DMS153 treated with DMSO at 0.1 percent for 48 hours (cell line): ENCODE results near the gene DSTN.

Experiments used
- DNase-seq: peaks from one replicate; lab custom pipeline; 2025; ENCODE audit not compliant: unreplicated experiment; lab: John Stamatoyannopoulos, UW

The DSTN gene

DNA sequence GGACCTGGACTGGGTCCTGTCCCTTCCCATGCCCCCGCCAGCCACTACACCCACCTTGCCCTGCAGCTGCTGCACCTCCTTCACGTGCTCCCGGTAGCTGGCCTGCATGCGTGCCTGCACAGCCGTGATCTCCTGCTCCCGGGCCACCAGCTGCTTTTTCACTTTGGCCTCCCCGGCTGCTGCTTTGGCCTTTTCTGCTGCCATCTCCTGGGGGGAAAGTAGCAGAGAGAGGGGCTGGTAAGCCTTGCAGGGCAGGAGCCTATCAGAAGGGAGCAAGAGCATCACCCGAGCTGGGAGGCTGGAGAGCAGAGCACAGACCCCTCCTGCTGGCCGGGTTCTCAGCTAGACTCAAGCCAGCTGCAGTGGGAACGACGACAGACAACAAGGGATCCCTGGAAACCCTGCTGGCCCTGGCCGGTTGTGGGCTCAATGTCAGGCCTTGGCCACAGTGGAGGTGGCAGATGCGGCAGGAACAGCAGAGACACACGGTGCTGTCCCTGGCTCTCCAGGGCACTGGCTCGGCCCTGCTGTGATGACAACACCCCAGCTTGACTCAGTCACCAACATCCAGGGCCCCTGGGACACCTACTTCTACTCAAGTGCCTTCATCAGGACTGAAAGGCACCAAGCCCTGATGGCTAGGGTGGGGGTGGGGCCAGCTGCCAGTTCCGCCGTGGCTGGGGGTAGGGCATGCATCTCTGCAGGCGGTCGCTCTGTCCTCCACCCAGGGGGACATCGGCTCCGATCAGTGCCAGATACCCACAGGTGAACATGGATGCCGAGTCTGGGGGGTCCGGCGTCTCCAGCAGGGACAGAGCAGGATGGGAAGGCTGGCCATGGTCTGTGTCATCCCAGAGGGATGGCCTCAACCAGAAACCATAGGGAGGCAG, 66.9 kb downstream of the DSTN start:
- no peak for DNase-seq

DNA sequence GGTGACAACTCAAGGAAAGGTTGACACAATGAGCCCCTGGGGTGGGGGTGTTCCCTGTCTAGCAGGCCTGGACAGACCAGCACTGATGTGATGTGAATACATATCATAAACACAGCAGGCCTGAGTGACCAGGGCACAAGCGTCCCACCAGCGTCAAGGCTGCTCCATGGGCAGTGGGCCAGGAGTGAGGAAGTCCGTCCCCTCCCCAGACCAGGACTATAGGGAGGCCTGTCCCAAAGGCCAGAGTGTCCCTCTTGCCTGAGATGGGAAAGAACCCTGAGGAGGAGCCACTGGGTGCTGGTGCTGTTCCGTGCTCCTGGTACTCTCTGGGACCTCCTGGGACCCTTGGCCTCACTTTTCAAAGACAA, 67.5 kb downstream of the DSTN start:
- DNase-seq: no peak

DNA sequence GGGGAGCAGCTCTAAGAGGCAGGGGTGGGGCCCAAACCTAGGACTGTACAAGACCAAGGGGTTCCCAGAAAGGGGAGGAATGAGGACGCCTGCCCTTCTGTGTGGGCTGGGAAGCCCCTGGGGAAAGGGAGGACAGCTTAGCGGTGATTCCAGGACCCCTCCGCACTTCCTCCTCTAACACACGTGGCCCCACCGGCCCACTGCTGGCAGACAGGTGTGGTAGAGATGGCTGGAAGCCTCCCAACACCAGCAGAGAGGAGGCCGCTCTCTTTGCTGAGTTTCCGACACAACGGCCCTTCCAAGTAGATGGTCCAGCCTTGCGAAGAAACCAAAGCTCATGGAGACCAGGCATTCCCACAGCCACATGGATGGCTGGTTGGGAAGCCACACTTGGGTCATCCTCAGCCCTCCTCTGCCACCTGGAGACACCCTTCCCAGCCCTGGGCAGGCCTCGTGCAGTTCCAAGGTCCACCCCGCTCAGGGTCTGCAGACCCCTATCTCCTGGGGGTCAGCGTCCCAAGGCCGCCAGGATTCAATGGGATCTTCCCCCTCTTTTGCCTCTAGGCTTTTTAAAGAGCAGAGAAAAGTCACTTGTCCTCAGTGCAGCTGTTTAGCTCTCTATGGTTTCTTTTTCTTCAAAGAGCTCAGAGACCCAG, 68.2 kb downstream of the DSTN start:
- DNase-seq: no peak

DNA sequence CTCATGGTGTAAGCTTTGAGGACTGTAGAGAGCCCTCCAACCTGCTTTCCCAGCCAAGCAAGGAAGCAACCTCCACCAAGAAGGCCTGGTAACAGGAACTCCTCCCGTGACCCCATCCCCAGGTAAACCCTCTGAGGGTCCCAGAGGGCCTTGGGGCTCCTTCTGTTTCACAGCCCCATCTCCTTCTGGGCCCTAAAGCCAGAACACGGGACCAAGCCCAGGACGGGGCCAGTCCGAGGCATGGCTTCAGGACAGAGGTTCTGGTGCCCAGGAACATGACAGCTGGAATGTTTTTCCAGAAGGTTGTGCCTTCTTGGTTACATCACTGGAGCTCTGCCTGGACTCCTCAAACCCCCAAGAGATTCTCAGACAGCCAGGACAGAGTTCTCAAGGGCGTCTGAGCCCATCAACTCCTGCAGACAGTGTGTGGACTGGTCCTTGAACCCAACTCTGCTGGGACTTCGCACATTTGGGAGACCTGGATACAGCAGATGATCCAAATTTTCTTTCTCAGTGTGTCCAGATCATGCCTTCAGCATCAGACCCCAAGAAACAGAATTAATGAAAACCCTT, 69.0 kb downstream of the DSTN start:
- DNase-seq: no peak

DNA sequence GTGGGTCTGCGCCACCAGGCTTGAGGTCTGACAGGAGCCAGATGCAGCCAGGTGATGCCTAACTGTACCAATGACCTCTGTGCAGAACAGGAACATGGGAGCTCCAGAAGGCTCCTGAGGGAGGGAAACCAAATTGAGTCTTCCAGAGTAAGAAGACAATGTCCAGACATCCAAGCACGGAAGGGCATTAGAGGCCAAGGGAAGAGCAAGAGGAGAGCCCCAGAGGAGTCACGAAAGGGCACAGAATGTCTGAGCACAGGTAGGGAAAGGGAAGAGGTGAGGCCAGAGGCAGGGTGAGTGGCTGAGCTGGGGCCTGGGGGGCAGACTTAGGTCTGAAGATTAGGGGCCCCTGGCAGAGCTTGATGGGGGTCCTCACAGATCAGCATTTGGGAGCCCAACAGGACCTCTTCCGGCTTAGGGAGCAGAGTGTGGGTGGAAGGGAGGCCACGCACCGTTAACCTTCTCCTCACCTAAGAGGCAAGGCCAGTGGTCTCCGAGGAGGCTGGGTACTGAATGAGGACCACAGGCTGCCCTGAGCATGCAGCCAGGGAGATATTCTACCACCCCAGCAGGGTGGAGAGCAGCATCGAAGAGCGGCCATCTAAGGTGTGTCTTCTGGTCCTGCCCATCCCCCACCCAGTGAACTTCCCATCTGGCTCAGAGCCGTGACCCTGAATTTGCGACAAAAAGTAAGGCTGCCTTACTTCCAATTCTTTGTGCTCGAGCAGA, 70.4 kb downstream of the DSTN start:
- DNase-seq: no peak

DNA sequence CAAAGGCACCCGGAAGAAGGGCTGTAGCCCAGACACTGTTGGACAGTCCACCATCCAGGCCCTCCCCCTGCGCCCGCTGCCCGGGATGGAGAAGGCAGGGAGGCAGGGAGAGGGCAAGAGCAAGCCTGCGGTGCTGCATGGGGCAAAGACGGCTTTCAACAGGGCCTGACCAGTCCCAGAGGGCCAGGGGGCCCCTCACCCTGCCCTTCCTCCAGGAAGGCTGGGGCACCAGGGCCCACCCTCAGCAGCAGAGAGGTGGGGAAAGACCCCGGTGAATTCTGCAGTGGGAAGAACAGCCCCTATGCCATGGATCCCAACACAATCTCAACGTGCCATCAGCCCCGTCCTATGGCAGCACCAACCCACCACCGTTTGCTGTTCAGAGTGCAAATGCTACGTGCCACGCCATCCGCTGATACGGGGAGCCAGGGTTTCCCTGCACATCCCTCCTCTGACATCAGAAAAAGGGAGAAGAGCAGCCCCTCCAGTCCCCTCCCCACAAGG, 71.1 kb downstream of the DSTN start:
- DNase-seq: no peak

DNA sequence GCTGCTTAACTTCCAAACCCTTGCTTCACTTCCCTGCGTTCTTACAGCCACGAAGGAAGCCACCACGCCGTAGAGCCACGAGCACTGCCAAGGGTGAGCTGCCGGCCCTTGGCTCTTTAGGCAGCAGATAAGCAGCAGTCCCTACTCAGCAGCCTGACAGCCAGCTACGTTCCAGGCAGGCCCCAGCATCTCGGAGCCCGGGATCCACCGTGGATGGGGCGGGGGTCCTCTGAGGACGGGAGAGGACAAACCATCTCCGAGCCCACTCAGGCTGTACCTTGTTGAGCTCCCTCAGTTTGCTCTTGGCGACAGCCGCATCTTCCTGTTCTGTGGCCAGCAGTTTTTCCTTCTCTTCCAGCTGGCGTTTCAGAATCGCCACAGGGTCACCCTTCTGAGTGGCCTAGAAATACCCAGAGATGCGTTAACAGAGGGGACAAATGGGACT, 71.7 kb downstream of the DSTN start:
- DNase-seq: no peak

DNA sequence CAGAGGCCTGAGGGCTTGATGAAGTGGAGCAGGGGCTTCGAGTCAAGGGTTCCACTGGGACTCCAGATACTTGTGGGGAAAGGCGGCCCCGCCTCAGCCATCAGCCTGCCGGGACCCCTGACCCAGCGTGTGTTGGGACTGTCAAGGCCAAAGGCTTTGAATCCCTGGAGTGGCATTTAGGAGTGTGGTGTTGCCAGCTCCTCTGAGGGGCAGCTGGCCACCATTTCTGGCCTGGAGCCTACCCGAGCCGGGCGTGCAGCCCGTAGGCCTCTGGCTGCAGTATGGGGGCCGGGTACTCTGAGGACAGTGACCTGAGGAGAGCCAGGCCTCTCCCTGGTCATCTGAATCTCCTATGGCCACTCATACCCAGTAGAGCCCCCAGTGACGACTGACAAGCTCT, 72.1 kb downstream of the DSTN start:
- no peak for DNase-seq

DNA sequence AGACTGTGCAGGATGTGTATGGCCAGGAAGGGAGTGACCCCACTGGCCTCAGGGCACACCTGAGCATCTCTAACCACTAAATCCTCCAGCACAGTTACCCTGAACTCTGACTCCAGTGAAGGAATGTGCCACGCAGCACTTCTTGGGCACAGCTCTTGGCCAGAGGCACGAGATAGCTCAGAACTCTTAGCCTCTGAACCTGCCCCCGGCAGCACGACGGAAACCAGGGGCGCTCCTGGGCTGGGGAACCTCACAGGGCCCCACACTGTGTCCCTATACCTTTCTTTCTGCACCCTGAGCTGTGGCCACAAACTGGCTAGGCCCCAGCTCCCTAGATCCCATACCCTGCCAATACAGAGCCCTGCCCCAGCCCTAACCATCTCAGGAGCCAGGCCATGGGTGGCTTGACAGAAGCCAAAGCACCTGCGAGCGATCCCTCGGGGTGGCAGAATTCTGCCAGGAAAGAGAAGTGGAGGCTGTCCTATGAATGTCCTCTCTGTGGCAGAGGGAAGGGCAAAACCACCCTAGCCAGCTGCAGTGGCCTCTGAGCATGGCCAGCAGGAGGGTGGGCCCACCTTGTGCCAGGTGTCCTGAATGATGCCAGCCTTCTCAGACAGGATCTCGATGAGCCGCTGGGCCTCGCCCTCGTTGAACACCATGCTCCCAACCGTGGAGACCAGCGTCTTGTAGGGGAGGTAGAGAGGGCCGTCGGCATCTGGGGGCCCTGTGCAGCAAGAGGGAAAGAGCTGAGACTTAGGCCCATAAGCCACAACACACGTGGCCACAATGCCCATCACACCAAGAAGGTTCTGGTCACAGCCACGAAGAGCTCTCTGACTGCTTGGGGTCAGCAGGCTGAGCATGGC, 72.8 kb downstream of the DSTN start:
- no peak for DNase-seq

DNA sequence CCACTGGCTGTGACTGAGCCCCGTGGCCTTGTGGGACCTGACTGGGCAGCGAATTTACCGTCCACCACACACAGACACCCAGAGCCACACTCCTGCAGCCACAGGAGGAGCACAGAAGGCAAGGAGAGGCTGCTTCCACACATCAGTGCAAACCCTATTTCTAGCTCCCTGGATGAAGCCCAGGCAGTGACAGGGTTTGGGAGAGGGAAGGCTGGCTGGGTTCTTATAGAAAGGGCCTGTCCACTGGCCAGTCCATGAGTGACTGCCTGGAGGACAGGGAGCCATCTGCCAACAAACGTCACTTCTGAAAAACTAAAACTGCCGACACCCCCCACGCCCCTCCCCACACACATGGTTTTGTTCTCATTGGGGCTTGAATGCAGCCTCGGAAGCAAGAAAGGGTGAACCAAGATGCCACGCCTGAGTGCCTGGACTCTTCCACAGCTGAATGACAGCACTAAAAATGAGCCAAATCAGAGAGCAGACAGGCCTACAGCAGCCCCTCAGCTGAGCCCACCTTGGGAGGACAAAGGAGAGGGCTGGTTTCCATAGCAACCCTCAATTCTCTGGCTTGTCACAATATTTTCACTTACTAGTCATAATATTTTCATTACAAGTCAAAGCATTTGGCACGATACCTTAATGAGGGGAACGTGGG, 73.8 kb downstream of the DSTN start:
- DNase-seq: no peak

DNA sequence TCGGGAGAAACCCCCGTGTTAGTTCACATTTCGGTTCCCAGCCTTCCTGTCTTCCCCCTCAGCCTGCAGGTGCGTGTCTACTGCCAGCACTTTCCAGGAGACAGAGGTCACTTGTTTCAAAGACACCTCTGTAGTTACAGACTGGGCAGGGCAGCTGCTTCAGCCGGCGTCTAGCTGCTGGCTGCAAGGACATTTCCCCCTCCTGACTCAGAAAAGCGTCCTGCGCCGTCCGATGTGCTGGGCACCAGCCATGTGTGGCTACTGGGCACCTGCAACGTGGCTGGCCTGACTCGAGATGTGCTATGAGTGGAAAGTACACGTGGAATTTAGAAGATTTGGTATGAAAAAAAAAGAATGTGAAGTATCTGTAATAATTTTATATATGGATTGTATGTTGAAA, 74.6 kb downstream of the DSTN start:
- no peak for DNase-seq

DNA sequence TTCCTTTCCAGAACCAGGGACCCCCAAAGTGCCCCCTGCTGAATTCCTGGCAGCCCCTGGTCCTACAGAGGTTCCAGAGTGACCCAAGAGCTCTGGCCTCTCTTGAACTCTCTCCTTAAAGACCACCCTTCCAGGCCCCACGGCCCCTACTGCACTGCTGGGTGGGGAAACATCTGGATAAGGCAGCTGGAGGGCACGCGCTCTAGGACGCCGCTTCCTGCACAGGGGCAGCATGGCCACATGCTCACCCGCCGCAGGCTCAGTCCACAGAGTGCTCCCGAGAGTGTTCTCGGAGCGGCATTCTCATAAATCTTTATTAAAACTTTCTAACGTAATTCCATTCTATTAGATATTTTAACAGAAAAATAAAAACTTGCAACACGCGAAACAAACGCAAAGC, 75.1 kb downstream of the DSTN start:
- DNase-seq: no peak

DNA sequence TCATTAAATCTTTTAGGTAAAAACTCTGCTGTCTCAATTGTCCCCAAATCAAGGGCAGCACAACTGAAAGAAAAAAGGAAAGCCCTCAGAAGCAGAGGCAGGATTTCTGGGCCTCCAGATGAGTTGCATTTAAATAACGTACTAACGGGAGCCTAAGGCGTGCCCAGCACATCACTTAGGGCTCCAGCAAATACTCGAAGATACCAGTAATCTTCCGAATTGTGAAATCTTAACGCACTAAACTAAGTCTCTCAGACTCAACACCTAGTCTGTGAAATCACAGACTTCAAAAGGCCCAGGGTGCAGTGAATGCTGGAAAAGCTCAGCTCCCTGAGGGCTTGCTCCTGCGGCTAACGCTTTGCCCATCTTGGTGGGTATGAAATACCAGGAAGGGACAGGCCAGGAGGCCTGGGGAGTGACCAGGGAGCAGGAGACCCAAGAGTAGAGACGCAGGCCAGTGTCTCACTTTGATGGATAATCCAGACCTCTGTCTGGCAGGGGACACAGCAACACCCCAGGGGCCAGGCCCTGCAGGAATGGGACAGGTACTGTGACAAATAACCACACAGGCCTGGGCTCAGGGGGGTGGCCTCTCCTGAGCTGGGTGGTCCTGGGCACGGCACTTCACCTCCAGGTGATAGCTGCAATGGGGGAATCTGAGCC, 75.8 kb downstream of the DSTN start:
- DNase-seq: no peak

DNA sequence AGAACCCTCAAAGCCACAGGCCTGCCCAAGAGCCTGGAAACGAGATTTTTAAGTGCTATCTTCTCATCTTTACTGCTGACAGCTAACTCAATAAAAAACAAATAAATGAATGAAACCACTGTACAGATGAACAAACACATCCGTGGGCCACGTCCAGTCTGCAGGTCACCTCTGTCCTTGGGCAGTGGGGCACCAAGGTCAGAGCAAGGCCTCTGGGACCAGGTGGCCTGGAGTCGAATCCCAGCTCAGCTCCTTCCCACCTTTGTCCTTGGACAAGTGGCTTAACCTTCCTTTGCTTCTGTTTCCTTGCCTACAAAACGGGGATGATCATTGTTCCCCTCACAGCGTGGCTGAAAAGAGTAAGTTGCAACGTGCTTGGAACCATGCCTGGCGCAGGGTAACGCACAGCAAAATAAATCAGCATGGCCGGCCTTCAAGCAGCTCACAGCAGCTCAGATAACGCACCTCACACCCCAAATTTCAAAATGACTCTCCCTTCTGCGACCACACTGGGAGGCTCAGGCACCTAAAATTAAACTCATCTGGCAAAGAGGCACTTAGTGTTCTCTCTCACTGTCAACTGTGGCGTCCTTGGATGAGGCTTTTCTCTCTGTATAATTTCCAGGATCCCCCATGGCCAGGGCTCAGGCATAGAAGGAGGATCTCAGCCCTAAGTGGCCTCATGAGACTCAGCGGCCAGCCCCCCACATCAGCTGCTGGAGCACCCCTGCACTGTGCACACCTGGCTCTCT, 76.5 kb downstream of the DSTN start:
- no peak for DNase-seq

DNA sequence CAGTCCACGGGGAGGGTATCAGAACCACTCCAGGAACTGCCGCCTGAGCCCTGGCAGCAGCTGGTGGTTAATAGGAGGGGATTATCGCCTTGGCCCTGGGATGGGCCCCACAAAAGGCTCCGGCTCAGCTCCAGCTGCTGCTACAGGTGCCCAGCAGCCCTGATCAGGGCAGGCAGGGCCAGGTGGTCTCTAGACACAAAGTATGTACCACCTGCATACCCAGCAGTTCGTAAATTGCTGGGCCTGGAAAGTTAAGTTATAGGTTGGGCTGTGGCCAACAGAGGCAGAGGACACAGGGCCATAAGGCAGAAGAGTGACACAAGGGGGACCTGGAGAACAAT, 77.1 kb downstream of the DSTN start:
- DNase-seq: no peak

DNA sequence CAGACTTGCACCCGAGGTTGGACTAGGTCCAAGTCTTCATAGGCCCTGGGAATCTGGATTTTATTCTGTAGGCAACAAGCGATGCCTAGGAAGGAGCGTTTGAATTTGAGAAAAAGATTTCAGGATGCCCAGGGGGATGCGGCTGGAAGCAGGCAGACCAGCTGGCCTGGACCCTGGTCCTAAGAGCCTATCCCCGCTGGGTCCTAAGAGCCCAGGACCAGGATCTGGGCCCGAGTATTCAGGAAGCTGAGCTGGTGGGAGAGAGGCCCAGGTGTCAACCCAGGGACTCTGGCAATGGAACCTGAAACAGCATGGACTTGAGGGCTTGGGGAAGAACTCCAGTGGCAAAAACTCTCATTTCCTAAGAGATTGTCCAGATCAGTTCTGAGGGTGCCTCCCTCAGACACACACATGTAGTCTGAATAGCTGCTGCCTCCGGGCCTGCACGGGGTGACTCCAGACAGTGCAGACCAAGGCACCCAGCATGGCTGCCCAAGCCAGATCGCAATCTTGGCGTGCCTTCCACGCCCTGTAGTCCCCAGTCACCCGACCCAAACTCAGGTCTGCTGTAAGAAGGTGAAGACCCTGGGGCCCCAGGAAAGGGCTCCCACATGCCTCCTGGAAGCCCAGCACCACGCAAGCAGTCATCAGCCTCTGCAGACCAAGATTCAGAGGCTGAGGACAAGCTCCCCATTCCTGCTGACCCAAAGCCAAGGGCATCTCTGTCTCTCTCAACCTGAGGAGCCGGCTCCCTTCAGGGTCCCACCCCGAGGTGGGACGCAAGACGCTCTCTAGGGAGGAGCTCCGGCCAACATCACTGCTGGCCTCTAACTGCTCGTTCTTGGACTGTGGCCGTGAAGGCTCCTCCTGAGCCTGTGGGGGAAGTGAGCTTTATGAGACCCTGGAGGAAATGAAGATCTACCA, 77.8 kb downstream of the DSTN start:
- no peak for DNase-seq

DNA sequence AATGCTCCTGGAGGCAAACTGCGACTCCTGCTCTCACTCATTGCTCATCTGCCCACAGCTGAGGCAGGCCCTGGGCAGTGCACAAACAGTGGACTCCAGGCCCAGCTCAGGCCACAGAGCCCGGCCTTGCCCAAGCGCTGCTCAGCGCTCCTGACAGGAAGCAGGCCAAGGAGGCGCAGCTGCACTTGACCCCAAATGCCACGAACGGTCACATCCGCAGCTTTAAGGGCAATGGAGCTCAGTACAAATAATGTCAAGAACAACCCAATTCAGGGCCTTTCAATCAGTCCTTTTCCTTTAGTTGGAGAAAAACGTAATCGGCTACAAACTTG, 78.4 kb downstream of the DSTN start:
- DNase-seq: no peak
